Thyroid gland (tissue), 4 donors: Measurements from ENCODE around the gene PLCL2. TPM values are rescaled to one million over a fixed set of nuclear protein-coding genes. Genes with fewer than 3 reads are reported as not detected.

Experiments used
- DNase-seq, 2 donors: peaks; one replicate each; pipeline ENCODE4 v3.0.0-alpha.2; 2019
- H3K27ac ChIP-seq, 3 donors: fragments of 200-600 bp; sonication (generic); 1 replicate in 2 of 3; 2 replicates in 1 of 3; pipeline ENCODE4 v1.5.1; 2016 to 2019; ENCODE audit warnings: mild to moderate bottlenecking in 1 of 3, moderate library complexity in 1 of 3
- H3K27me3 ChIP-seq: fragments of 200-600 bp; sonication (generic); one replicate; pipeline ENCODE4 v1.5.1; 2019
- H3K36me3 ChIP-seq, 2 donors: fragments of 200-600 bp; sonication (generic); one replicate each; pipeline ENCODE4 v1.5.1; 2016 to 2019
- H3K4me1 ChIP-seq, 2 donors: fragments of 200-600 bp; sonication (generic); one replicate each; pipeline ENCODE4 v1.5.1; 2017 to 2019
- H3K4me3 ChIP-seq, 3 donors: fragments of 200-600 bp; sonication (generic); replicated peaks in 1 of 3; 1 replicate in 2 of 3; 2 replicates in 1 of 3; pipeline ENCODE4 v1.5.1; 2016; ENCODE audit warnings: mild to moderate bottlenecking in 1 of 3
- H3K9me3 ChIP-seq: fragments of 200-600 bp; sonication (generic); one replicate; pipeline ENCODE4 v1.5.1; 2017
- POLR2A ChIP-seq, 2 donors: fragments of 450-650 bp; IDR thresholded peaks; one replicate each; pipeline ENCODE4 v1.6.1; 2017; ENCODE audit warnings: antibody characterized with exemption in 2 of 2, mild to moderate bottlenecking in 2 of 2, moderate library complexity in 1 of 2
- WGBS, 2 donors: methylation state at CpG; one replicate each; pipeline ENCODE4 v1.1.5; 2017; 5-methylcytosine and 5-hydroxymethylcytosine counted together
- intact Hi-C: fragments of 100-400 bp; cut with DNase I; formaldehyde crosslinking; loops from one replicate; pipeline ENCODE4 v1.15.1; 2023
- total RNA-seq, 4 donors: library from RNA; depleted of rRNA; stranded (reverse); fragments of >200 nt; gene quantifications; one replicate each; pipeline ENCODE4 v1.2.3, GENCODE V29; 2016
- TF ChIP-seq, protein P1 (sequence below), 6 experiments: fragments of 200-600 bp in 3 of 6; fragments of 450-650 bp in 3 of 6; sonication (generic) in 3 of 6; IDR thresholded peaks; one replicate each; pipeline ENCODE4 v1.5.1; 2016 to 2019; ENCODE audit warnings: antibody characterized with exemption in 6 of 6, mild to moderate bottlenecking in 2 of 6, inconsistent platforms in 1 of 6, moderate library complexity in 1 of 6

Gene PLCL2
- total RNA-seq, 4 donors from 2014 or later = 6.3 to 15.3 (median 9.3) TPM

DNA sequence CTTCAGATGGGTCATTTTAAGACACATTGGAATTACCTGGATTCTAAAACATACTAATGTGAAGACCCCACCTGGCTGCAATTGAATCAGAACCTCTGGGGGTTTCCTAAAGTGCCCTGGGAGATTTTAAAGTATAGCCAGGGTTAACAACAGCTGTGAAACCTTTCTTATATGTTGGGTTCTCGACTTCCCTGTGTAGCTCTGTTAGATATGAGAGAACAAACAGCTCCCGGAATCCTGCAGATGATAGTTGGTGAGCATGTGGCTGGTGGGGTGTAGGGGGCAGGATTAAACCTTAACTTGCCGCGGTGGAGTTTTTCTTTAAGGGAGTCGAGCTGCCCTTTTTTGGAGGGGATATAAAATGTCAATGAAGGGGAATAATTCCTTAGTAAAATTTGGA, 12.1 kb downstream of the PLCL2 start:
- 81 to 94% methylated on average over 5 of the region's 5 CpGs for WGBS, 2 donors
- H3K27me3 ChIP-seq = no peaks in the 10 kb centered on the region
- no peaks in the 10 kb centered on the region for H3K9me3 ChIP-seq
- no peak overlapping the region for H3K27ac ChIP-seq
- intact Hi-C loops = no loop called here
- no peaks in the 10 kb centered on the region for H3K4me1 ChIP-seq
- DNase-seq = no peak
- H3K36me3 ChIP-seq = no peaks in the 10 kb centered on the region
- no peak overlapping the region for H3K4me3 ChIP-seq
- TF ChIP-seq POLR2A (IDR thresholded peaks at IDR 0.05) = no peak
- TF ChIP-seq, protein P1, sequence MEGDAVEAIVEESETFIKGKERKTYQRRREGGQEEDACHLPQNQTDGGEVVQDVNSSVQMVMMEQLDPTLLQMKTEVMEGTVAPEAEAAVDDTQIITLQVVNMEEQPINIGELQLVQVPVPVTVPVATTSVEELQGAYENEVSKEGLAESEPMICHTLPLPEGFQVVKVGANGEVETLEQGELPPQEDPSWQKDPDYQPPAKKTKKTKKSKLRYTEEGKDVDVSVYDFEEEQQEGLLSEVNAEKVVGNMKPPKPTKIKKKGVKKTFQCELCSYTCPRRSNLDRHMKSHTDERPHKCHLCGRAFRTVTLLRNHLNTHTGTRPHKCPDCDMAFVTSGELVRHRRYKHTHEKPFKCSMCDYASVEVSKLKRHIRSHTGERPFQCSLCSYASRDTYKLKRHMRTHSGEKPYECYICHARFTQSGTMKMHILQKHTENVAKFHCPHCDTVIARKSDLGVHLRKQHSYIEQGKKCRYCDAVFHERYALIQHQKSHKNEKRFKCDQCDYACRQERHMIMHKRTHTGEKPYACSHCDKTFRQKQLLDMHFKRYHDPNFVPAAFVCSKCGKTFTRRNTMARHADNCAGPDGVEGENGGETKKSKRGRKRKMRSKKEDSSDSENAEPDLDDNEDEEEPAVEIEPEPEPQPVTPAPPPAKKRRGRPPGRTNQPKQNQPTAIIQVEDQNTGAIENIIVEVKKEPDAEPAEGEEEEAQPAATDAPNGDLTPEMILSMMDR (IDR thresholded peaks at IDR 0.05) = no peak

DNA sequence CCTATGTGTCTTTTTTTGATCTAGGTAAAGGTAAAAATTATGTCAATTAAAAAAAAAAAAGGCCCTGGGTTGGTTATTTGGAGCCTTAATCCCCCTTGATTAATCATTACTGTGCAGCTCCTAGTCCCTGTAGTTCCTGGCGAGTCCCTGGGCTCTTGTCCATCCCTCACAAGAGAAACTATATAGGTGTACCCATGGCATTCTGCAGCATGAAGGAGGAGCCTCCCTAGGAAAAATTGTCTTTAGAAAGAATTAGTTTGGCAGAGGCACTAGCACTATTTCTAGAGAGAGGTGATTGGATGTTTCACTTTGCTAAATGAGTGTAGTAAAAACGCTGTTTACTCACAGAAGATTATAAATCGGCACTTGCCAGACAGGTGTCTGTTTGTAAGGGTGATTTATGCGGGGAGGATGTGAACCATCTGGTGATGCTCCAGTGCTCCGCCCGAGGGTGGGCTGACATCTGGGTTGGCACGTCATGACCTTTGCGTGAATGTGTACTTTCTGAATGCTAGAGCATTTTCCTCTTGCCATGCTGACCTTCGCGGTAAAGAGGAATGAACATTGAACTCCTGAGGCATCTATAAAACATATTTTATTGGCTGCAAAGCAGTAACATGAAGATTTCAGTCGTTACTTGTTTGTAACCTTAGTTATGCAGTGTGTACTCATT, 12.6 kb downstream of the PLCL2 start:
- DNase-seq = no peak

DNA sequence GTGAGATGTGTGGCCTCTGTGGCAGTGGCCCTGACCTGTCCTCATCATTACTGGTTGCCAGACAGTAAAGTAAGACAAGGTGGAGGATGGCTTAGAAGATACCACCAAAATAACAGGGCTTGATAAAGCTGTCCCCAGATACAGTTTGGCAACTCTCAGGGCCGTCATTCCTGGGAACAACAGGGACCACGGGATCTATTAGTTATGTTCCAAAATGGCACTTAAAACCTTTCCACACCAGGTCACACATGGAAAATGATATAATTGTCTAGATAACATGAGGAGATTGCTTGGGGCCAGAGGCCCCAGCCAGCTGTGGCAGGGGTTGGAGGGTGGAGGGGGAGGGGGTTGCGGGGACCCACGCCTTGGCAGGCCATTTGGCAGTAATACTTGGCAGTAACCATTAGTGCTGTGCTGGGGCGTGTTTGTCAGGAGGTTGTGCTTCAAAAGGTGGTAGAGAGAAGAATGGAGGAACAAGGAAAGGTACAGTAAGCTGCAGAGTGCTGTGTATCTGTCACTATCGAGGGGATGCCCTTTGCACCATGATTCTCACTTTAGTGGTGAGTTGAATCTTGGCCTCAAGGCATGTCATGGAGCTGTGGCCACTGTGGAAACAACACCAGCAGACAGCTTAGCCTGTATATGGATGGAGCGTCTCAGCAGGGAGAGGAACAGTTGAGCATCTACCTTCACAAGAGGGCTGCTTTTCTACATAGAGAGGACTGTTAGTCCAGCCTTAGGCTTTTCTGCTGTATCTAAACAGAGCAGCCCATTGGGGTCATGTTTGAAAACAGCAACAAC, 14.0 kb downstream of the PLCL2 start:
- Histone ChIP-seq H3K4me1 (peaks cover 0 to 4% of the 10 kb centered on the region in 2 donors), H3K4me3 (no peak overlapping the region), H3K36me3 (no peaks in the 10 kb centered on the region), H3K9me3 (no peaks in the 10 kb centered on the region), H3K27me3 (no peaks in the 10 kb centered on the region), H3K27ac (no peak overlapping the region)
- no peak for DNase-seq
- intact Hi-C loops = no loop called here
- TF ChIP-seq, protein P1 (IDR thresholded peaks at IDR 0.05) = no peak
- TF ChIP-seq POLR2A (IDR thresholded peaks at IDR 0.05) = no peak
- 88 to 98% methylated on average over 7 of the region's 7 CpGs for WGBS, 2 donors

More for the DNA sequence above, 12.6 kb downstream of the PLCL2 start:
- 89 to 90% methylated on average over 11 of the region's 11 CpGs for WGBS, 2 donors
- no peaks in the 10 kb centered on the region for H3K36me3 ChIP-seq
- H3K4me3 ChIP-seq = no peak overlapping the region
- no peaks in the 10 kb centered on the region for H3K27me3 ChIP-seq
- H3K27ac ChIP-seq = no peak overlapping the region
- no peaks in the 10 kb centered on the region for H3K9me3 ChIP-seq
- TF ChIP-seq POLR2A (IDR thresholded peaks at IDR 0.05) = no peak
- TF ChIP-seq, protein P1 (IDR thresholded peaks at IDR 0.05) = no peak
- no peaks in the 10 kb centered on the region for H3K4me1 ChIP-seq
- intact Hi-C loops = no loop called here

DNA sequence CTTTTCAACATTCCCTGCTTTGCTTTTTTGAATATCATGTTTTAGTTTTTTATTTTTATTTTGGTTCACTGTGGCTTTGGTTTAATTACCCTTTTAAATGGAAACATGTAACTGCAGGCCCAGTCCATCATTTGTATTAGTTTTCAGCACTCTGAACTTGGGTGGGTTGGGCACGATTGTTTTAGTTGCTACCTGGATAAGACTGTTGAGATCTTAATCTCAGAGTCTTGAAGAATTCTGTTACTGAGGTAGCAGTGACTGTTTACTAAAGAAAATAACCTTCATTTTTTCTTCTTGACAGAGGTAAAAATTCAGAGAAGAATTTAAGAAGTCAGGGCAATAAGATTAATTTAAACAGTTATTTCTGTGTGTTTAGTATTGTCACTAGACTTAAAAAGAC, 15.2 kb downstream of the PLCL2 start:
- no peak overlapping the region for H3K4me3 ChIP-seq
- intact Hi-C loops = no loop called here
- H3K27me3 ChIP-seq = no peaks in the 10 kb centered on the region
- H3K4me1 ChIP-seq = peaks cover 0 to 10% of the 10 kb centered on the region in 2 donors
- H3K36me3 ChIP-seq = no peaks in the 10 kb centered on the region
- no peak overlapping the region for H3K27ac ChIP-seq
- H3K9me3 ChIP-seq = no peaks in the 10 kb centered on the region
- TF ChIP-seq, protein P1 (IDR thresholded peaks at IDR 0.05) = no peak
- no peak for TF ChIP-seq POLR2A (IDR thresholded peaks at IDR 0.05)
- 37 to 51% methylated on average over 1 of the region's 1 CpG for WGBS, 2 donors
- no peak for DNase-seq
